Body of pancreas (tissue), 4 donors: Measurements from ENCODE around the gene MRTFA. TPM values are rescaled to one million over a fixed set of nuclear protein-coding genes. Genes with fewer than 3 reads are reported as not detected.

Experiments used
- ATAC-seq: fragments of 150-250 bp; one replicate; pipeline ENCODE4 v1.9.1; 2016
- DNase-seq, 4 donors: peaks; one replicate each; pipeline ENCODE4 v3.0.0-alpha.2; 2019
- H3K27ac ChIP-seq, 4 donors: fragments of 200-600 bp; sonication (generic); 1 replicate in 3 of 4; 2 replicates in 1 of 4; pipeline versions ENCODE4 v1.5.1 to v1.6.1; 2016 to 2019; ENCODE audit warnings: mild to moderate bottlenecking in 1 of 4, mixed read lengths in 1 of 4, moderate library complexity in 1 of 4
- H3K27me3 ChIP-seq, 2 donors: fragments of 200-600 bp; sonication (generic); one replicate each; pipeline ENCODE4 v1.6.0; 2016; ENCODE audit warnings: mild to moderate bottlenecking in 1 of 2
- H3K36me3 ChIP-seq, 2 donors: fragments of 200-600 bp; sonication (generic); replicated peaks in 1 of 2; 2 replicates each; pipeline ENCODE4 v1.5.1; 2016; ENCODE audit warnings: low read depth in 2 of 2; ENCODE audit not compliant: insufficient read depth in 1 of 2
- H3K4me1 ChIP-seq: fragments of 200-600 bp; sonication (generic); one replicate; pipeline ENCODE4 v1.6.0; 2016
- H3K4me3 ChIP-seq, 2 donors: fragments of 200-600 bp; sonication (generic); 1 replicate in 1 of 2; 2 replicates in 1 of 2; pipeline ENCODE4 v1.5.1; 2016 to 2019
- H3K9me3 ChIP-seq, 3 donors: fragments of 200-600 bp; sonication (generic); 1 replicate in 2 of 3; 2 replicates in 1 of 3; pipeline ENCODE4 v1.5.1; 2016
- POLR2A ChIP-seq, 3 donors: fragments of 450-650 bp; IDR thresholded peaks; one replicate each; pipeline ENCODE4 v1.6.1; 2016; ENCODE audit warnings: antibody characterized with exemption in 3 of 3, mild to moderate bottlenecking in 2 of 3
- WGBS, 2 donors: methylation state at CpG; one replicate each; pipeline ENCODE4 v1.1.5; 2017; 5-methylcytosine and 5-hydroxymethylcytosine counted together
- intact Hi-C: fragments of 100-400 bp; cut with DNase I; formaldehyde crosslinking; loops from one replicate; pipeline ENCODE4 v1.15.1; 2023
- total RNA-seq, 2 donors: library from RNA; depleted of rRNA; stranded (reverse); fragments of >200 nt; gene quantifications; one replicate each; pipeline ENCODE4 v1.1.0, GENCODE V29; 2016
- TF ChIP-seq, protein P1 (sequence below), 7 experiments: fragments of 450-650 bp in 4 of 7; fragments of 200-600 bp in 3 of 7; sonication (generic) in 3 of 7; IDR thresholded peaks; one replicate each; pipeline ENCODE4 v1.5.1; 2016 to 2019; ENCODE audit warnings: antibody characterized with exemption in 7 of 7

MRTFA gene
- total RNA-seq, 2 donors from 2014 or later: 47.0 to 71.5 TPM

DNA sequence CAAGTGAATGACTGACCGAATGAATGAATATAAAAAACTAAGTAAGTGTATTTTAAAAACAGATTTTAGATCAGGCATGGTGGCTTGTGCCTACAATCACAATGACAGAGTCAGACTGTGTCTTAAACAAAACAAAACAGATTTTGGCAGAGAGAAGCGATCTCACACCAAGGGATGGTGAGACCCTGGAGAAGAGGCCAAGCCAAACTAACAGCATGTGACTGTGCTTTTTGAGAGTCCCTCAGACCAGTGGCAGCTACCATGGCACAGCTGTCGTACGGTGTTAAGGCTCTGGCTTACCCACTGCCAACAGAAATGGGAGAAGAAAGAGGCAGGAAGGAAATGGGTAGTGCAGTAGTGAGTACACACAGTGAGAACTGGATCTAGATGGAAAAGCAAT is 205.5 kb downstream of the MRTFA start:
- peaks cover 7% of the 10 kb centered on the region for H3K4me1 ChIP-seq
- DNase-seq (no peak), ATAC-seq (no peak)
- H3K27me3 ChIP-seq: no peaks in the 10 kb centered on the region
- peaks cover 0 to 9% of the 10 kb centered on the region in 2 donors for H3K36me3 ChIP-seq
- intact Hi-C loops: no loop called here
- no peak for TF ChIP-seq POLR2A (IDR thresholded peaks at IDR 0.05)
- TF ChIP-seq, protein P1, sequence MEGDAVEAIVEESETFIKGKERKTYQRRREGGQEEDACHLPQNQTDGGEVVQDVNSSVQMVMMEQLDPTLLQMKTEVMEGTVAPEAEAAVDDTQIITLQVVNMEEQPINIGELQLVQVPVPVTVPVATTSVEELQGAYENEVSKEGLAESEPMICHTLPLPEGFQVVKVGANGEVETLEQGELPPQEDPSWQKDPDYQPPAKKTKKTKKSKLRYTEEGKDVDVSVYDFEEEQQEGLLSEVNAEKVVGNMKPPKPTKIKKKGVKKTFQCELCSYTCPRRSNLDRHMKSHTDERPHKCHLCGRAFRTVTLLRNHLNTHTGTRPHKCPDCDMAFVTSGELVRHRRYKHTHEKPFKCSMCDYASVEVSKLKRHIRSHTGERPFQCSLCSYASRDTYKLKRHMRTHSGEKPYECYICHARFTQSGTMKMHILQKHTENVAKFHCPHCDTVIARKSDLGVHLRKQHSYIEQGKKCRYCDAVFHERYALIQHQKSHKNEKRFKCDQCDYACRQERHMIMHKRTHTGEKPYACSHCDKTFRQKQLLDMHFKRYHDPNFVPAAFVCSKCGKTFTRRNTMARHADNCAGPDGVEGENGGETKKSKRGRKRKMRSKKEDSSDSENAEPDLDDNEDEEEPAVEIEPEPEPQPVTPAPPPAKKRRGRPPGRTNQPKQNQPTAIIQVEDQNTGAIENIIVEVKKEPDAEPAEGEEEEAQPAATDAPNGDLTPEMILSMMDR (IDR thresholded peaks at IDR 0.05): no peak
- 90 to 92% methylated on average over 4 of the region's 4 CpGs for WGBS, 2 donors
- H3K9me3 ChIP-seq: no peaks in the 10 kb centered on the region
- H3K4me3 ChIP-seq: no peak overlapping the region
- H3K27ac ChIP-seq: no peak overlapping the region

DNA sequence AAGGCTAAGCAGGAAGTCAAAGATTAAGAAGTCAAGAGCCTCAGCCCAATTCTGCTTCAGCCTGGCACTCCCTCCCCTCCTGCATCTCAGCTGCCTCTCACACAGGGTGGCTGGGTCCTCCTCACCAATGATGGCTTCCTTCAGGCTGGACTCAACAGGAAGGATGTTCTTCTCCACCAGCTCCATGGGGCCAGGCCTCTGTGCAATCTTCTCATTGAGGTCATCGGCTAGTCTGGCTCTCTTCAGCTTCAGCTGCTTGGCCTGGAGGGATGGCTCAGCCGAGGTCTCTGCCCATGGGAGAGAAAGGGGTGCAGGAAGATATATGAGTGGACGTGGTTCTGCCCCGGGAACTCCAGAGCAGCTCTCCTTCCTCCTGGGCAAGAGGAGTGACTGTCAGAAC is 207.0 kb downstream of the MRTFA start:
- intact Hi-C loops: no loop called here
- peaks cover 7% of the 10 kb centered on the region for H3K4me1 ChIP-seq
- H3K36me3 ChIP-seq: peaks cover 0 to 12% of the 10 kb centered on the region in 2 donors
- no peaks in the 10 kb centered on the region for H3K27me3 ChIP-seq
- H3K27ac ChIP-seq: no peak overlapping the region
- no peak for DNase-seq
- no peaks in the 10 kb centered on the region for H3K9me3 ChIP-seq
- no peak for ATAC-seq
- no peak for TF ChIP-seq POLR2A (IDR thresholded peaks at IDR 0.05)
- TF ChIP-seq, protein P1 (IDR thresholded peaks at IDR 0.05): no peak
- WGBS, 2 donors: 87 to 92% methylated on average over 4 of the region's 4 CpGs
- no peak overlapping the region for H3K4me3 ChIP-seq

DNA sequence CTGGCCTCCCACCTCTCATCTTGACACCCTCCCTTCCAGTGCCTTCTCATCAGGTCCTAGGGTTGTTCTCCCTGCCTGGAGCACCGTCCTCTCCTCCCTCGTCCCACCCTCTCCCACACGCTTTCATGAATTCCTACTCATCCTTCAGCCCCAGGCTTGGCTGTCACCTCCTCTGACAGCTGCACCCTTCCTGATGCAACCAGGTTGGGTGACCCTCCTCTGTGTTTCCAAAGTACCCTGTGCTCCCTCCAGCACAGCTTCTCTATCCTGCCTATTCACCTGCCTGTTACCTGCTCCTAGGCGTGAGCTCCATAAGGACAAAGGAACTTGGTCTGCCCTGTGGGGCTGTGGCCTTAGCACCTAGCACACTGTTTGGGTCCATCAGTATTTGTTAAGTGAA is 207.7 kb downstream of the MRTFA start:
- DNase-seq (no peak), ATAC-seq (no peak)
- intact Hi-C loops: no loop called here
- TF ChIP-seq, protein P1 (IDR thresholded peaks at IDR 0.05): no peak
- no peak for TF ChIP-seq POLR2A (IDR thresholded peaks at IDR 0.05)
- Histone ChIP-seq H3K9me3 (no peaks in the 10 kb centered on the region), H3K36me3 (peaks cover 0 to 12% of the 10 kb centered on the region in 2 donors), H3K4me3 (no peak overlapping the region), H3K27ac (no peak overlapping the region), H3K27me3 (no peaks in the 10 kb centered on the region), H3K4me1 (peaks cover 7% of the 10 kb centered on the region)
- 95 to 98% methylated on average over 4 of the region's 4 CpGs for WGBS, 2 donors

DNA sequence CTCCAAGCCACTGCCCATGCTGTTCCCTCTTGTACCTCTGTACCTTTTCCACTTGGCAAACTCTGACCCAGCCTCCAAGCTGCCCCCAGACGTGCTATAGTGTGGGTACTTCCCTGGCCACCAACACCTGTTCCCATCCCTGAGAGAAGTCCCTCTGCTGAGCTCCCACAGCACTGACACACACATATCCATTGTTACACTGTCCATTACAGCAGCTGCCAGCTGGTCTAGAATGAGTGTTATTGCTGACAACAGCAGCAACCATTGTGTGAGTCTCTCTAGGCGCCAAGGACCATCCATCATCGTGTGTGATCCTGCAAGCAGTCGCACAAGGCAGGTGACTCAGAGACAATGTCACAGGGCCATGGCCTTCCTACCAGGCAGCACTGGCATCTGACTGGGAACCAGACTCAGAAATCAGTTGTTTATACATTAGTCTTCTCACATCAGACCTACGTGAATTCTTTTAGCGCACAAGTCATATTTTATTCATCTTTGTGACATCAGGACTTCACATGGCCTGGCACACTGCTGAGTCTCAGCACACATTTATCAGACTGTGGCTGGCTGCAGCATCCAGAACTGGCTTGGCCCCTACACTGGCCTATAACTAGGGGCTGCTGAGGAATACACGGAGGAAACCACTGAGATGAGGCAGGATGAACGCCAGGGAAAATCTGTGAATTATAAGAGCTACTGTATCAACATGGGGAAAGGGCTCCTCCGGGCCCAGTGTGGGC is 209.8 kb downstream of the MRTFA start:
- H3K4me1 ChIP-seq: peaks cover 7% of the 10 kb centered on the region
- DNase-seq (peak in 1 of 4 donors; percentile 55), ATAC-seq (peak; percentile 62)
- peaks cover 0 to 14% of the 10 kb centered on the region in 2 donors for H3K36me3 ChIP-seq
- intact Hi-C loops: no loop called here
- H3K27ac ChIP-seq: peak overlapping the region in 2 of 4 donors; percentile 45 to 49
- no peaks in the 10 kb centered on the region for H3K9me3 ChIP-seq
- no peaks in the 10 kb centered on the region for H3K27me3 ChIP-seq
- WGBS, 2 donors: 59 to 81% methylated on average over 9 of the region's 9 CpGs
- H3K4me3 ChIP-seq: no peak overlapping the region
- TF ChIP-seq, protein P1 (IDR thresholded peaks at IDR 0.05): no peak
- no peak for TF ChIP-seq POLR2A (IDR thresholded peaks at IDR 0.05)

DNA sequence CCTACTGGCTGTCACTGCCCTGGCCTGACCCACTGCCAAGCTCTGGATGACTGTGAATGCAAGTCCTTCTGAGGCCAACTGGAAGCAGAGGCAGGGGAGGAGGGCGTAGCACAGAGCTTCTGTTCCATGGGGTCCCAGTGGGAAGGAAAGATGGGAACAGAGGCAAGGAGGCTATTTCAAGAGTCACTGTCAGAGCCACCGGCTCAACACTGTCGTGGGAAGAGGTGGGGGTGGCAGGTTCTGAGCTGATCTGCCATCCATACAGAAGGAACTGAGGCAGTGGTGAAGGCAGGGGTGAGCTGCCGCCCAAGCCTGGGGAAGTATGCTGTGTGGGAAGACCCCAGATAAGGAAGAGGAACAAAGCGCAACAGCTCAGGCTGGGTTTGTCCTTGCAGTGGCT is 211.4 kb downstream of the MRTFA start:
- peaks cover 0 to 21% of the 10 kb centered on the region in 2 donors for H3K36me3 ChIP-seq
- intact Hi-C loops: no loop called here
- ATAC-seq: no peak
- no peak overlapping the region for H3K27ac ChIP-seq
- H3K27me3 ChIP-seq: no peaks in the 10 kb centered on the region
- TF ChIP-seq, protein P1 (IDR thresholded peaks at IDR 0.05): no peak
- no peak for TF ChIP-seq POLR2A (IDR thresholded peaks at IDR 0.05)
- 81 to 87% methylated on average over 5 of the region's 5 CpGs for WGBS, 2 donors
- H3K4me1 ChIP-seq: peaks cover 7% of the 10 kb centered on the region
- no peaks in the 10 kb centered on the region for H3K9me3 ChIP-seq
- no peak overlapping the region for H3K4me3 ChIP-seq
- no peak for DNase-seq
